Activated B cell treated with CpG ODN at 0.5 μM for 24 hours (primary cell): ENCODE data around the gene CD300E. TPM values are rescaled to one million over a fixed set of nuclear protein-coding genes. Genes with fewer than 3 reads are reported as not detected.
"Not testable (repeated sequence)": the region's sequence is repeated elsewhere in the genome, so short reads cannot be mapped to it uniquely, and the experiment has no call there.

ENCODE experiments used
- ATAC-seq: fragments of 200-7000 bp; cut with Tn5 transposase; one replicate; pipeline ENCODE4 v1.10.0; 2021; ENCODE audit warnings: low read depth, mild to moderate bottlenecking, moderate library complexity
- CTCF ChIA-PET: fragments of 350-600 bp; sonication (Branson Sonifier 250); formaldehyde crosslinking; loops from one replicate; lab custom pipeline; 2021; ENCODE audit warnings: antibody characterized with exemption; lab: Charles Lee
- POLR2A ChIA-PET: fragments of 350-600 bp; sonication (Branson Sonifier 250); formaldehyde crosslinking; loops from one replicate; lab custom pipeline; 2021; ENCODE audit warnings: antibody characterized with exemption; lab: Charles Lee
- DNase-seq: peaks from one replicate; pipeline ENCODE4 v3.0.0; 2022
- H3K27ac Mint-ChIP-seq: one replicate; pipeline ENCODE4 v1.8.0; 2020; ENCODE audit warnings: mixed read lengths
- H3K27me3 Mint-ChIP-seq: one replicate; pipeline ENCODE4 v1.8.0; 2021; ENCODE audit warnings: mixed read lengths
- H3K36me3 Mint-ChIP-seq: one replicate; pipeline ENCODE4 v1.8.0; 2021; ENCODE audit warnings: low read depth, mixed read lengths
- H3K4me1 Mint-ChIP-seq: one replicate; pipeline ENCODE4 v1.8.0; 2021; ENCODE audit warnings: mixed read lengths
- H3K4me3 Mint-ChIP-seq: one replicate; pipeline ENCODE4 v1.8.0; 2020; ENCODE audit warnings: mild to moderate bottlenecking, mixed read lengths
- H3K9me3 Mint-ChIP-seq: one replicate; pipeline ENCODE4 v1.8.0; 2020; ENCODE audit warnings: mixed read lengths
- CTCF ChIP-seq: fragments of 200-600 bp; IDR thresholded peaks from one replicate; pipeline ENCODE4 v1.8.0; 2022; ENCODE audit warnings: antibody characterized with exemption, mild to moderate bottlenecking
- intact Hi-C: fragments of 100-400 bp; cut with micrococcal nuclease; formaldehyde crosslinking; loops from one replicate; pipeline ENCODE4 v1.15.1; 2024
- total RNA-seq: library from RNA; stranded (reverse); gene quantifications from 2 replicates; pipeline ENCODE4 v1.2.3, GENCODE V29; 2022

Gene CD300E
- total RNA-seq, 1 donor from 2014 or later: 0.09 TPM

DNA sequence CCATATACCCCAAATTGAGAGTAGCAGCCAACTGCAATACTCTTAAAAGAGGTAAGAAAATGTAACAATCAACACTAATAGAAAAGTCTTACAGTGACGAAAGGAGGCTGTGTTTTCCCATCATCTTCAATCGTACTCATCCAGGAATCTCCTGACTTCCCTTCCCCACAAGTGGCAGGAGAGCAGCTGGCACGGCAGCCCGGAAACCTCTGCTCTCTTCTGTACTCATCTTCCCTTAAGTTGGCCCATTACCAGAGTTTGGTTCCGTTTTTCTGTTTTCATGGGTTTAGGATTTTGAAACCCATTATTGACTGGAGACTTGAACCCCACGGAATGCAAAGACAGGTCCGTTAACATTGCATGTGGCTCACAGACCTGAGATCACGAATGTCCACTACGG lies 44.6 kb downstream of the CD300E start:
- intact Hi-C loops: no loop called here
- Mint-ChIP-seq H3K27ac (no peak overlapping the region), H3K4me3 (no peak overlapping the region), H3K36me3 (no peaks in the 10 kb centered on the region), H3K9me3 (no peaks in the 10 kb centered on the region), H3K4me1 (peaks cover 3% of the 10 kb centered on the region), H3K27me3 (peaks cover 4% of the 10 kb centered on the region)
- TF ChIP-seq CTCF: no peak
- no peak for DNase-seq
- CTCF ChIA-PET: interaction anchor here (1.0 kb wide), 1 partner anchor 12 kb away, joined by 3 read pairs; no protein-coding TSS in a partner anchor
- ATAC-seq: no peak
- POLR2A ChIA-PET: no interaction called here

DNA sequence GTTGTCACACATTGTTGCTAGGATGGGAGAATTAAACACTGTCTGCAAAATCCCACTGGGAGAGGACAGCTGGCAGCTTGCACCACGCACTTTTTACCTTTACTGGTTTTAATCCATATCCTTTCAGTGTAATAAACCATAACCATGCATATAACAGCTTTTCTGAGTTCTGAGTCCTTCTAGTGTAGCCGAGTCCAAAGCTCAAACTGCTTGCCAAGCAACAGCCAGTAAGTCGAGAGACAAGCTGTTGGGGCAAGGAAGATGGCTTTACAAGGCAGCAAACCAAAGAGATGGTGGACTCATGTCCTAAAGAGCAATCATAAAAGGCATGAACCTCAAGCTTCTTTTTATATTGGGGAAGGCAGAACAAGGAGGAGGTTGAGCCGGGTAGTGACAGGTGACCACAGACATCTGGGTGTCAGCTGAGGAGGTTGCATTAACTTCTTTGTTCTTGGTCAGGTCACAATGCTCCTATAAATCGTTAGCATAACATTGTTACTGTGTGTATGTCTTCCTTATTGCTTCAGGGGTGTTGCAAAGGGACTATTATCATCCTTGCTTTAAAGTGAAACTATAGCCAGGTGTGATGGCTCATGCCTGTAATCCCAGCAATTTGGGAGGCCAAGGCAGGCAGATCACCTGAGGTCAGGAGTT lies 48.9 kb downstream of the CD300E start:
- H3K4me3 Mint-ChIP-seq: no peak overlapping the region
- peaks cover 16% of the 10 kb centered on the region for H3K27me3 Mint-ChIP-seq
- no peak for TF ChIP-seq CTCF

DNA sequence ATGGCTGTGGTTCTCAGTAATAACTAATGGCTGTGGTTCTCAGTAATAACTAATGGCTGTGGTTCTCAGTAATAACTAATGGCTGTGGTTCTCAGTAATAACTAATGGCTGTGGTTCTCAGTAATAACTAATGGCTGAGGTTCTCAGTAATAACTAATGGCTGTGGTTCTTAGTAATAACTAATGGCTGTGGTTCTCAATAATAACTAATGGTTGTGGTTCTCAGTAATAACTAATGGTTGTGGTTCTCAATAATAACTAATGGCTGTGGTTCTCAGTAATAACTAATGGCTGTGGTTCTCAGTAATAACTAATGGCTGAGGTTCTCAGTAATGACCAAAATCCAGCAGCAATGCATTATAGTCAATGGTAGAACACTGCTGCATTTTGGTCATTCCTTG lies 49.9 kb downstream of the CD300E start:
- POLR2A ChIA-PET, intact Hi-C loops, ATAC-seq, H3K4me1 Mint-ChIP-seq, H3K9me3 Mint-ChIP-seq, H3K4me3 Mint-ChIP-seq, DNase-seq, H3K27ac Mint-ChIP-seq, H3K36me3 Mint-ChIP-seq: not testable (repeated sequence)
- peaks cover 26% of the 10 kb centered on the region for H3K27me3 Mint-ChIP-seq
- CTCF ChIA-PET: interaction anchor here (1.1 kb wide), 2 partner anchors 16 to 84 kb away, joined by 3 to 4 read pairs; no protein-coding TSS in a partner anchor

More for the DNA sequence above, 48.9 kb downstream of the CD300E start:
- intact Hi-C loops: no loop called here
- Mint-ChIP-seq H3K36me3 (no peaks in the 10 kb centered on the region), H3K4me1 (peaks cover under 1% of the 10 kb centered on the region), H3K9me3 (no peaks in the 10 kb centered on the region), H3K27ac (no peak overlapping the region)
- CTCF ChIA-PET: interaction anchor here (0.5 to 1.1 kb wide), 2 partner anchors 83 kb away, joined by 3 to 4 read pairs; no protein-coding TSS in a partner anchor
- POLR2A ChIA-PET: no interaction called here
- ATAC-seq (no peak), DNase-seq (no peak)

- intact Hi-C loops: no loop called here
- DNase-seq (no peak), ATAC-seq (no peak)
- no peak overlapping the region for H3K27ac Mint-ChIP-seq
- POLR2A ChIA-PET: no interaction called here
- CTCF ChIA-PET: interaction anchor here (1.1 kb wide), 1 partner anchor 17 kb away, joined by 3 read pairs; no protein-coding TSS in a partner anchor
- no peaks in the 10 kb centered on the region for H3K9me3 Mint-ChIP-seq
- H3K4me3 Mint-ChIP-seq: no peak overlapping the region
- H3K27me3 Mint-ChIP-seq: peaks cover 29% of the 10 kb centered on the region
- no peak for TF ChIP-seq CTCF
- H3K36me3 Mint-ChIP-seq: no peaks in the 10 kb centered on the region
- H3K4me1 Mint-ChIP-seq: peaks cover 3% of the 10 kb centered on the region
These were observed 50.4 kb downstream of the CD300E start for GRCh38 chr17:74573169-74573568.

- Mint-ChIP-seq H3K4me3 (no peak overlapping the region), H3K36me3 (no peaks in the 10 kb centered on the region), H3K27ac (no peak overlapping the region), H3K27me3 (peaks cover 29% of the 10 kb centered on the region), H3K4me1 (peaks cover 3% of the 10 kb centered on the region), H3K9me3 (no peaks in the 10 kb centered on the region)
- no peak for DNase-seq
- no peak for TF ChIP-seq CTCF
- ChIA-PET CTCF (interaction anchor here (0.8 kb wide), 1 partner anchor 165 kb away, joined by 3 read pairs; no protein-coding TSS in a partner anchor), POLR2A (no interaction called here)
- intact Hi-C loops: no loop called here
- no peak for ATAC-seq
These were observed 51.8 kb downstream of the CD300E start for GRCh38 chr17:74571621-74572270.
